ENCODE measurements around the gene ALK. TPM values are rescaled to one million over a fixed set of nuclear protein-coding genes. Genes with fewer than 3 reads are reported as not detected.

ALK gene
- total RNA-seq, 2 donors from 2014 or later: 0.21 to 0.26 TPM

DNA sequence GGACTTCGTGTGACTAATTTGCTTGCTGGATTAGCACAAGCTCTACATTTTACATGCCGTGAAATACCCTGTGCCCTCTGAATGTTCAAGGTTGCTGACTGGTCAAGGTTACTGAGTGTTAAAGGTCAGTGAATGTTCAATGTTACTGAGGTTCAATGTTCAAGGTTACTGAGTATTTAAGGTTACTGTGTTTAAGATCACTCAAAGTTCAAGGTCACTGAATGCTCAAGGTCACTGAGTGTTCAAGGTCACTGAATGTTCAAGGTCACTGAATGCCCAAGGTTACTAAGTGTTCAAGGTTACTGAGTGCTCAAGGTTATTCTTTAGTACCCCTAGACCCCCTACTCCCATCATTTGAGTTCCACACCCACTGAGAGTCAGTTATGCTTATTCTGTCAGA is 528.6 kb downstream of the ALK start:
- intact Hi-C loops (cut with DNase I): no loop called here
- DNase-seq: no peak
- no peak for ATAC-seq

DNA sequence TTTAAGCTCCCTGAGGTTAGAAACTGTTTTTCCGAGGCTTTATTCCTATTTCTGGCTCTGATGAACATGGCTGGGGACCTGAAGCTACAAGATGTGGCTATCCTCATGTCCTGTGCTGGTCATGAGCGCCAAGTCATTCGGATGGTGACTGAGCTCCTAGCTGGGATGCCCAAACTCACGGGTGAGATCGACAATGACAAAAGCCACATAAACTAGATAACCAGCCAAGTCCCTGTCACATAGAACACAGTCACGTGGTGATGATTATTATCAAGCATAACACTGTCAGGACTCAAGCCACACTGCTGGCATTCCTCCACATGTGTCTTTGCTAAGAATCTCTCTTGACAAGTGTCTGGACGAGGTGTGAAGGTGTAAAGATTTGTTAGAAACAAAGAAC is 531.2 kb downstream of the ALK start:
- intact Hi-C loops (cut with DNase I): no loop called here
- peak in 1 of 2 donors; percentile 36 for ATAC-seq

DNA sequence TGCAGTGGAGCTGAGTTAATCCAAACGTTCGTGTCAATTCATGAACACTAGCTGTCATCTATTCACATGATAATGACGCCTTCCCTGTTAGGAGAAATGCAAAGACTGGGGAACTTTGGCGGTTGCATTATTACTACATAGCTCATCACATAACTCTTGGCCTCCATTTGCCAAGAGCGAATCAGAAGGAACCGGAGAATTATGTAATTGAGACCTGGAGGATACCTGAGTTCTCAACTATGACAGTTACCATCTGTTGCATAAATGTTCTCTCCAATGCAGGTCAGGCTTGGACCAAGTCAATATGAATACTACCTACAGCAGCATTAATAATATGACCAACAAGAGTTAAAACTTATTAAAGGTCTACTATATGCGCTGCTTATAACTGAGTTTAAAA is 531.7 kb downstream of the ALK start:
- DNase-seq (no peak), ATAC-seq (no peak)
- intact Hi-C loops (cut with DNase I): no loop called here

More for the DNA sequence above, 531.2 kb downstream of the ALK start:
- no peak for DNase-seq

DNA sequence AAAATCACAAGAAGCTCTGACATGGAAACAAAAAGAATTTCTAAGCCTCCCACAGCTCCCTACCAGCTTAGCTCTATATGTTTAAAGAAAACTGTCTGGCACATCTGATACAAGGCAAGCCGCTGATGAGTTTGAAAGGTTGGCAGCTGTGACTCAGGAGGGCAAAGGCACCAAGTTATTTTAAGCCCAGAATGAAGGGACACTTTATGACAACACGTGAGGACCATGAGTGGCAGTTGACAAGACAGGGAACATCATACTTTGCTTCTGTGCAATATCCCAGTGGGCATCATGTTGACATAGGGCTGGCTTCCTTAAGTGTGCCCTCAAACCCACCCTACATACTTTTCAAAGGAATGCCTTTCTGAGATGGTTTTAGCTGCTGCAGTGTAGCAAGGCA is 533.3 kb downstream of the ALK start:
- intact Hi-C loops (cut with DNase I): no loop called here
- ATAC-seq (peak in 1 of 2 donors; percentile 82), DNase-seq (no peak)

DNA sequence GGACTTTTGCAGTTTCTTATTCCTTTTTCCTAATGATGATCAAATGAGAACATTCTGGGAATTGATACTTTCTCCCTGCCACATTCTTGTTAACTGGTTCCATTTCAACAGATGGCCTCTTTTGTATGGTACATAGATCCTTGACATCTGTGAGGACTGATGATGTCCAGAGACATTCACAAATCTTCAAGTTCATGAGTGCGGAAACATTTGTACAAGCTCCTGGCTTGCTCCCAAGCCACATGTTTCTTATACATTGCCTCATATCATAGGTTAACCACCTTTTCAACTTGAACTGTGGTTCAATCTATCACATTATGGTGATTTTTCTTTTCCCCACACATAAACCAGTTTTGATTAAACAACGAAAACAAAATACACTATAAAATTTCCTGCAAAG is 538.9 kb downstream of the ALK start:
- no peak for ATAC-seq
- DNase-seq: no peak
- intact Hi-C loops (cut with DNase I): no loop called here

DNA sequence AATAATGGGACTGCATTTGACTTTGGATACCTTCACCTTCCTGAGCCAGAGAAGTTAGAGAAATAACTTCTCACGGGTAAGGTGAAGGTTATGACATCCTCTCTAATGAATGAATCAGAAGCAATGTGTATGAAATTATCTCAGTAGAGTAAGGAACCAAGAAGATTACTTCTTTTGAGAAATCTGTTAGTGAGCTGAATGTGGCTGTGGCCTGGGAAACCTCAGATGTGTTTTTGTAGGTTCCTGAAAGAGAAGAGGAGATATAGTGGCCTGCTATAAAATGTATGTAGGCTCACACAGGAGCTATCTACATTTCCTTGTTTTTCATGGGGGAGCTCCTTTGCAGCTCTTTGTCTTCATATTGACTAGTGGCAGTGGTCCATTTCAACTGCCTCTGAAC is 543.6 kb downstream of the ALK start:
- DNase-seq (no peak), ATAC-seq (no peak)
- intact Hi-C loops (cut with DNase I): no loop called here

DNA sequence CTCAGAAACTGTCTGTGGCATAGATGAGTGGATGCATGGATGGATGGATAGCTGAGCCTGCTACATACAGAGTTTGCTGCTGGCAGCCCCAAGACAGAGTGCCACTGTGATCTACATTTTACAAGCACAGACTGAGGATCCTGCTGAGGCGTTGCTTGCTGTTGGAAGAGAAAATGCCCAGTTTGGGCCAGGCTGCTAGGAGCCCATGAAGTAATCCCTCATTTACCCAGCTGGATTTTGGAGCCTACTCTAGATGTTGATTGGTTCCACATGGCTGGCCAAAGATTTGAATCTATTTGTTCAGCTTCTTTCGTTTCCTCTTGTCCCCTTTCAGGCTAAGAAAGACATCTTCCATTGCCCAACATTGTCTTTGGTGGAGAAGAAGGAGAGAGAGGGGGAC is 544.8 kb downstream of the ALK start:
- intact Hi-C loops (cut with DNase I): no loop called here
- DNase-seq (no peak), ATAC-seq (no peak)

DNA sequence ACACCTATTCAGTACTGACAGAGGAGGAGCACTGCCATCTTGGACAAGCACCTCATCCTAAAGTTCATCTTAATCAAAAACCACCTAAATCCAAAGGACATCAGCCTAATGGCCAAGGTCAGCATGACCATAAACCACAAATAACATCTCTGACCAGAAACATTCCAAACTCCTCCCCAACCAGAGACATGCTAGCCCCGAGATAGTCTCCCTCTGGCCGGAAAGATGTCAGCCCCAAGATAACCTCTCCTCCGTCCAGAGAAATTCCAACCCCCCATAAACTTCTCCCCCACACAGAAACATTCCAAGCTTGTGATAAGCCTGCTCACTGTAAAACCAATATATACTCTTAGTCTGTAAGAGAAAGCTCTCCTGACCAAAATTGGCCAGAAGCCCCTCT is 545.5 kb downstream of the ALK start:
- ATAC-seq (no peak), DNase-seq (no peak)
- intact Hi-C loops (cut with DNase I): no loop called here

DNA sequence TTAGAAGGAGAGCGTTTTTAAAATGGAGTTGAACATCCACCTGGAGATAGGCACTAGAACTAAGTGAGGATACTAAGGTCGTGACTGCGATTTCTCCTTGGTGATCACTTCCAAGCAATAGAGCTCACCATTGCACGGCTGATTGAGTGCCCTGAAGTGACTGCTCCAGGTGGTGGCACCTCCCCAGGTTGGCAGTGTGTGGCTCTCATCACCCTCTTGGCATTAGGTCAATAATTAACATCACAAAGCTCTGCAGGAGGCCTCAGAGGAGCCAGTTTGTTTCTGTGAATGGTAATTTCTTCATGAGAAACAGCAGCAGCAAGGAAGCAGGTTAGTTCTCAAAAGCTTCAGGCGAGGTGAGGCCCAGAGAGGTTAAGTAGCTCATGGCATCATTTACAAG is 546.6 kb downstream of the ALK start:
- ATAC-seq (no peak), DNase-seq (no peak)
- intact Hi-C loops (cut with DNase I): no loop called here

DNA sequence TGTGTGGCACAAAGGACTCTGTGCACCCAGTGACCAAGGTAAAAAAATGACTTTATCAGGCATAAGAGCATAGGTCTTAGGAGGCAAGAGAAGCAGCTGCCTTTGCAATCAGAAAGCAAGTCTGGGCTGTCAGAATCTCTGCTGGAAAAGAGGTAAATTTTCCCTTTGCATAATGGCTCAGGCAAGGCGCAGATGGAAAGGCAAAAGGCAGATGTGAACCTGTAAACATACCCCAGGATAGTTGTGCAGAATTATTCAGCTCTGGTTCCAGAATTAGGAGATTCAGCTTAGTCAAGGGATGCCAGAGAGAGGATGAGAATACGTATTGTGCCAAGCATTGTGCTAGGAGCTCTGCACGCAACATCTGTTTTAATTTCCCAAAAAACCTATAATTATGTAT is 547.5 kb downstream of the ALK start:
- intact Hi-C loops (cut with DNase I): no loop called here
- no peak for DNase-seq

DNA sequence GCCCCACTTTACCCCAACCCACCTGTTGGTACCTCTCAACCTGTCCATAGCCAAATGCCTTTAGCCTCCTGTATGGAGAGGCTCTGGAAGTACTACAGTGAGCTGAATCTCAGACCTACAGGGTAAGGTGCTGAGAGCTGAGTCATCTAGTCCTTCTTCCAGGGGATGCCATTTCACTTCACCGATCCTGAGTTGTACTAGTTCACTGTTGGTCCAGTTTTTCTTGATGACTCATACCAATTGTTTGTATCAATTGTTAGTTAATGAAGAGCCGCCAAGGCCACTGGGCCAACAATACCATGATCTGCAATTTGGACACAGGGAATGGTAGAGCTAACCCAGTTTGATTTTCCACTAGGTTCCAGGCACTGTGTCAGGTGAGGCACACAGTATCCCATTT is 549.2 kb downstream of the ALK start:
- intact Hi-C loops (cut with DNase I): no loop called here
- no peak for ATAC-seq

More for the DNA sequence above, 547.5 kb downstream of the ALK start:
- no peak for ATAC-seq

DNA sequence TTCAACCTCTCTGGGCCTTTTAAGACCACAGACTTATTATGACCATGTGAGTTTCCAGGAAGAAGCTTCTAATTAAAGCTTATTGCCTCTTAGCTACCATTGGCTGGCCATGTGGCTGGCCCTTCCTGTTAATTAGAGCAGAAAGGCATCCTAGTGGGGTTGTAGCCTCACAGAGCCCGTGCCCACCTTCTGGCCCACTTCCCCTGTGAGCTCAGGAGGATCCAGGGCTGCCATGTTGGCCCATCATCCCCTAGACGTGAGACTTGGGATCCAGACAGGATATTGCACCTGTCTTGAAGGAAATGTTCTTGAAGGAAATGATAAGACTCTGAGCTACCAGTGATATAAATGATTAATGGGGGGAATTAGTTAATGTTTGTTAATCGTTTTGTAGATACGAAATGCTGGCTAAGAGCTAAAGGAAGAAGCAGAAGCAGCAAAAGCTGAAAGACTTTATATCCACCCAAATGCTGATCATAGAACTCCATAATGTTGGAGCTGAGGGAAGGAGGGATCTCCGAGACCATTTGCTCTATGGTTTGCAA is 550.7 kb downstream of the ALK start:
- intact Hi-C loops (cut with DNase I): no loop called here
- ATAC-seq: no peak

More for the DNA sequence above, 549.2 kb downstream of the ALK start:
- no peak for DNase-seq

DNA sequence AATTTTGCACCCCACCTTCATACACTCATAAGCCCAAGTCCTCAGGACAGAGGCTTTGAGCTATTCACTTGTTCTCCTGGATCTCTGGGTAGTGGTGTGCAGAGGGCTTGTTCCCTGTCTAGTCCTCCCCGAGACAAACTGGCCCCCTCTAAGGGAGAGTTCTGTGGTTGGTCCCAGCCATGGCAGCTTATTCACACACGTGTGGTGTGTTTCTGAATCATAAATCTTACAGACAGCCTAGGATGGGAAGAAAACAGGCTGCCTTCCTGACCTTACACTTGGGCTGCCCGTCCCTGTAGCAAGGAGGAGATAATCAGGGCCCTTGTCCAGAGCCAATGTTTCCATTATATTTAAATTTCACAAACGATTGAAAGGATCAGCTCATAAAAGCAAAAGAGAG is 551.2 kb downstream of the ALK start:
- ATAC-seq (no peak), DNase-seq (no peak)
- intact Hi-C loops (cut with DNase I): no loop called here

More for the DNA sequence above, 550.7 kb downstream of the ALK start:
- no peak for DNase-seq

DNA sequence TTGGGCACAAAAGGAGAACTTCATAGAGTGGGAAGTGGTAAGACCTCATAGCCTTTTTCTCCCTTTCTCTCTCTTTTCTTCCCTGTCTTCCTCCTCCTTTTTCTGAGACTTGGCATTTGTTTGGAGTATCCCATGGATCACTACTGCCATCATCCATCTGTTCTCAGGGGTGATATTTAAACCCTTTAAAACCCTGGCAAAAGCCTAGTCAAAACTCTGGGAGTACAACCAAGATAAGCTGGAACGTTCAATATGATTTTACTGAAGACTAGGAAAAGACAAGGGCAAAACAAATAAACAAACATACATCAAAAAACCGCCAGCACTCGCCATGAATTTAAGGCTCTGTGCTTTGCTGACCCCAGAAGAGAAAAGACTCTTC is 552.7 kb downstream of the ALK start:
- intact Hi-C loops (cut with DNase I): no loop called here
- DNase-seq (no peak), ATAC-seq (no peak)

DNA sequence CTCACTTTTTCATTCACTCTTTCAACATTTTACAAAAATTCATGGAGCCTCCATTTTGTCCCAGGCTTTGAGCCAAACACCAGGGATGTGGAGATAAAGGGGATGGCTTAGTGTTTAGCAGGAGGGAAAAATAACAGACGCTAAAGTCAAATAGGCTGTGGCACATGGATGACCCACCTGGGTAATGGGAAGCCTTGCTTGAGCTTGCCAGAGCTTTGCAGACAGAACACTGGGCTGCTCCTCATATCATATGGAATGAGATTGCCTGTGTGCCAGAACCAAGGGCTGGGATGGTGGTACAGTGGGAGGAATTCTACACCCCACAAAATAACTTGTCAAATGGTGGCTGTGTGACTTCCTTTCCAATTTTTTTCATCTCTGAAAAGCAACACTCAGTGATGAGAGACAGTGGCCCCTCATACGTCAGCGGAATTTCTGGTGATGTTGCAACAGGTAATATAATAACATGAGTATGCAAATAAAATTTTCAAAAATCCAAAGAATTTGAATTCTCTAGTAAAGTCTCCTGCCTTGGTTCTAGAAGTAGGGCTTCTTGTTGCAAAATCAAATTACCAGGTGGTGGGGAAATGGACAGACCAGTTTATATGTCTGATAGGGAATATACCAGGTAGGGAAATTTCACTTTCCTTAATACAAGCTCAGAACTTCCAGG is 553.3 kb downstream of the ALK start:
- ATAC-seq (peak in 1 of 2 donors; percentile 64), DNase-seq (no peak)
- intact Hi-C loops (cut with DNase I): no loop called here

DNA sequence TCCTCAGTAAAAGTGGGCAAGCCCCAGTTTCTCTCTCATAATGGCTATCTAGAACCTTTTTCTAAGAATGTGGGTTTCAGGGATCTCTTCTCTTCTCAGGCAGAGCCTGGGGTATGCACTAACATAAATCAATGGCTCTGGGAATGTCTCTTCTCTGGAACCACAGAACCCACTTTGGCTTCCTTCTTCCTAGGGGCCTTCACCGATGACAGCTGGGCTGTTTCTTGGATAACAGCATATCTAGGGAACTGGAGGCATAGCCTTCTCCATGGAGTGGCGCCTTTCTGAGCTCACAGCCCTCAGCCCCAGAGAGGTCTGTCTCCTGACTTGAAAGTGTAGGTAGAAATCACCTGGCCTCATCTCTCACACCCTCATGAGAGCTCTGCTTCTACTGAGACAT is 558.3 kb downstream of the ALK start:
- no peak for ATAC-seq
- intact Hi-C loops (cut with DNase I): no loop called here
- DNase-seq: no peak

DNA sequence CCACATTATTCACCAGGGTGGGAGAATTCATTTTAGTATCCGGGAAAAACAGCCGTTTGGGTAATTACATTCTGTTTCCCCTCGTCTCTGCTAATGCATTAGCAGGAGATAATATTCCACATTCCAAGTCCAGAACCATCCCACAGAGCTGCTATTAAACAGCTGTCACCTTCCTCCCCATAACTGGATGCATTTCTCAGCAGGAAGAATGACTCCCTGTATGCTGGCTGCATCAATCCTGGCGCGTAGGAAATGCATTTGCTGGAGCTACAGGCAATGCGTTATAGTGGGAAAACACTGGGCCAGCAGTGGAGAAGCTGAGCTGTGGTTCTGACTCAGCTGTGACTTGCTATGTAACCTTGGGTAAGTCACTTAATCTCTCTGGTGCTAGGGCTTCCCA is 560.2 kb downstream of the ALK start:
- ATAC-seq (no peak), DNase-seq (no peak)
- intact Hi-C loops (cut with DNase I): no loop called here

DNA sequence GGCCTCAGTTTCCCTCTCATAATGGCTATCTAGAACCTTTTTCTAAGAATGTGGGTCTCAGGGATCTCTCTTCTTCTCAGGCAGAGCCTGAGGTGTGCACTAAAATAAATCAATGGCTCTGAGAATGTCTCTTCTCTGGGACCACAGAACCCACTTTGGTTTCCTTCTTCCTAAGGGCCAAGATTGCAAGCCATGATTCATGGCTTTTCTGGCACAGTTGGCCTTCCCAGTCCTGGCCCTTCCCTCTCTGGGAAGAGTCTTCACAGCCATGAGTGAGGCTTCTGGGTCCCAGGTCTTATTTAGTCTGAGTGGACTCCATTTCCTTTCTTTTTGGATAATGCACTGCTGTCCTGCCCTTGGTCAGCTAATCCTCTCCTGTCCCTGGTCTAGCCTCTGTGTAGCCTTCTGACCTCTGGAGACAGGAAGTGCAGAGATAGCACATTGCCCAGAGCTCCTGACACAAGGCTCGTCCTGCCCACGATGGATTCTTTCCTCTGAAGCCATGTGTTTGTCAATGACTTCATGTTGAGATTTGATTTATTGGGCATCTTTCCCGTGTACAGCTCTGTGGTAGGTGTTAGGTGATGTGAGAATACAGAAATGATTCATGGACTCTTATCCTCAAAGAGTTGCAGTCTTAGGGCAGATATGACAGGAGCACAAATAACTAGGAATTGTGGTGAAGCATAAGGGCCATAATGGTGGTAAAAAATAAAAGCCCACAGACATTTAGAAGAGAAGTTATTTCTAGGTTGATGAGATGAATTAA is 561.2 kb downstream of the ALK start:
- intact Hi-C loops (cut with DNase I): no loop called here
- ATAC-seq: peak in 1 of 2 donors; percentile 63
- no peak for DNase-seq

DNA sequence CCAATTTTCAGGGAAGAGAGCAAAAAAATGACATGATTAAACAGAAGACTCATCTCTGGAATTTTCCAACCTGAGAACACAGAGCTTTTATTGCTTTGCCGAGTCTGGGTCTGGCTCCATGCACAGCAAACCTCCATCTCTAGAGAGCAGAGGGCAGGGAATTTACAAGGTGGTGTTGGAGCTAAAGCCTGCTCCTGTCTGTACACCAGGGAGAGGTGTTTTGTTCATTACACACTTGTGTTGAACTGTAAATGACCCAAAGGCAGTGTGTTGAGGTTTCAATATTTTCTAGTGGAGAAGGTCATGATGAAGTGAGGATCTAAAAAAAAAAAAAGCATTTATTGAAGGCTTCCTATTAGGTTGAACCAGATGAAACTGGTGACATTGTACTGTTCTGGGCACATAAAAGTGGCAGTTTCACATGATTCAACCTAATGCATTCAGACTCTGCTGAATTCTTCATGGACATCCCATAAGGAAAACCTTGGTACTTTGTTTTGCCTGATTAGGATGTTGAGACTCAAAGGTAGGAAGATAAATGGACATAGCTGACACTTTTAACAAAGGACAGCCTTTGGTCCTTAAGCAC is 567.9 kb downstream of the ALK start:
- ATAC-seq (no peak), DNase-seq (no peak)
- intact Hi-C loops (cut with DNase I): no loop called here

DNA sequence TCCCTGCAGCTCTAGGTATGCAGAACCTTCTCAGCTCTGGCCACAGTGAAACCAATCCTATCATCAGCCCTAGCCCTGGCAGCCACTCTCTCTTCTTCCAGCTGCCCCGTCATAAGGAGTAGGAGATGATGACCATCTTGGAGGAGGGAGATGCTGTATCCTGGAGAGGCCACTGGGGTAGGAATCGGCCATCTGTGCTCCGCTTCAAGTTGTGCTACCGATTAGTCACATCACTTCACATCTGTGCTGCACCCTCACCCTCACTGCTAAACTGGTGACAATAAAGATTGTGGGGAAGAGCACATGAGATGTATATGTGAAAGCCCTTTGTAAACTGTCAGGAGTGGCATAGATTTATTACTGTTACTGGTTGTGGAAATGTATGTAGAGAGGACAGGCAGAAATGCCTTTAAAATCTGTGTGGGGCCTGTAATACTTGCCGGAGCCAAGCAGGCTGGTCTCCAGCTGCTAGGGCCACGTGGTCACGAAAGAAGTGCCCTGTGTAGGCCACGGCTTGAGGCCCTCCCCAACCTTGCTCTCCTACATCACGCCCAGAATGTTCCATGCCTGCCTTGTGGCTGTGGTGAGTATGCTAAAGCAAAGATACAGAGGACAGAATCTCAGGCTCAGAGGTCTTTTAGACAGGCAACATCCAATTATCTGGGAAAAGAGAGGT is 569.3 kb downstream of the ALK start:
- ATAC-seq: no peak
- DNase-seq: no peak
- intact Hi-C loops (cut with DNase I): no loop called here
